GM18505 (cell line): Measurements from ENCODE around the gene TMOD3.
"Not testable (repeated sequence)": the region's sequence is repeated elsewhere in the genome, so short reads cannot be mapped to it uniquely, and the experiment has no call there.

ENCODE experiments used
- ATAC-seq: cut with Tn5 transposase; IDR thresholded peaks from one replicate; pipeline ENCODE4 v1.9.1; 2021; ENCODE audit not compliant: unreplicated experiment
- POLR2A ChIP-seq: IDR thresholded peaks from 4 replicates; pipeline ENCODE4 v1.6.1; 2011; ENCODE audit warnings: borderline replicate concordance; ENCODE audit not compliant: insufficient read depth, insufficient read length; ENCODE audit errors: extremely low read depth

The TMOD3 gene

DNA sequence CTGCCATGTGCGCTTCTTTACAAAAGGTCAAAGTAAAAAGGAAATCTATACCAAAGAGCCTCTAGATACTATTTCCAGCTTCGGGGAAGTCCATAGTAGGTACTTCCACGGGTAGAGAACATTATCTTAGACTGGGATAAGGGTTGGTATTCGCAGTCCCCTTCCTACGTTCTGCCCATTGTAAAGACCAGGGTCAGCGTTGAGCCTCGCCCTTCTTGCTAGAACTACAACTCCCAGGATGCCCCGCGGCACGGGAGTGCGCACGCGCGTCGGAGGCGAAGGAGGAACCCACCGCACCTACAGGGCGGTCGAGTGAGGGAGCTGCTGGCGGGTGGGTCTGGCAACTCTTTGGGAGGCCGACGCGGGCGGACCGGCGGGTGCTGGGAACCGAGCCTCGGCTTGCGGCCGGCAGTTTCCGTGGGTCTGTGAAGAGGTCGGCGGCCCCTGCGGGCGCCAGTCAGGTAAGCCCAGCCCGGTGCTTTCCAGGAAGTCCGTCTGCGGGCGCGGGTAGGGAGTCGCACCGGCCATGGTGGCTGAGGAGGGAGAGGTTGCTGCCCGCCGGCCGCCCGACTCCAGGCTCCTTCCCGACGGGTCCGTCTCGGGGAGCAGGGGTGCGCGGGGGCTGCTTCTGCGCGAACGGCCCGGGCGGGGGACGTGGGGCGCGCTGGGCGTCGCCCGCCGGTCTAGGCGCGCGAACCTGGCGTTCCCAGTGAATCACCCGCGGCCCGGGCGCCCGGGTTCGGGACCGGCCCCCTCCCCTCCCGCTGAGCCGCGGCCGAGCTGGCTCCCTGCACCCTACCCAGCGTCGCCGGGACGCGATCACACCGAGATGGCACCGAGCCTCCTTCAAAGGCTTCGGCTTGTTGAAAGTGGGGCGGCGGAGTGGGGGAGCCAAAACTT, at the start of gene TMOD3:
Gene TMOD3, plus strand, starts transcription at position 278 of the 900 bp plus-strand sequence. CDS start 33,232 bp downstream, outside the sequence.
- TF ChIP-seq POLR2A, result peak; percentile 92
- peak; percentile 88 for ATAC-seq

DNA sequence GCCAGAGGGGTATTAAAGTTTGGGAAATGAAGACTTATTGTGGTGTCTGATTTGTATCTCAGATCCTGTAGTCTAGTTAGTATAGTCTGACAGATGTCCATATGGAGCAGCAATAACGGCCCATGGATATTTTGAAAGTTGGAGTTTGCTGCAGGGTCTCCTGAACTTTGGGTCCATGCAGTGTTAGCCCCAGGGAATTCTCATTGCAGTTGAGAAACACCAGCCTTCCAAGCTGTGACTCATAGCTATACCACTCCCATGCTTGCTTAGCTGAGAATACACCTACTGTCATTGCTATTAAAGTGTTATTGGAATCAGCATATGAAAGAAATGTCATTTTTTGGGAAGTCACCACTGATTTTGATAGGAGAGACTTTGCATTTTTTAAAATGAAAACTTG, 48.8 kb upstream of the TMOD3 start:
- no peak for ATAC-seq
- no peak for TF ChIP-seq POLR2A

DNA sequence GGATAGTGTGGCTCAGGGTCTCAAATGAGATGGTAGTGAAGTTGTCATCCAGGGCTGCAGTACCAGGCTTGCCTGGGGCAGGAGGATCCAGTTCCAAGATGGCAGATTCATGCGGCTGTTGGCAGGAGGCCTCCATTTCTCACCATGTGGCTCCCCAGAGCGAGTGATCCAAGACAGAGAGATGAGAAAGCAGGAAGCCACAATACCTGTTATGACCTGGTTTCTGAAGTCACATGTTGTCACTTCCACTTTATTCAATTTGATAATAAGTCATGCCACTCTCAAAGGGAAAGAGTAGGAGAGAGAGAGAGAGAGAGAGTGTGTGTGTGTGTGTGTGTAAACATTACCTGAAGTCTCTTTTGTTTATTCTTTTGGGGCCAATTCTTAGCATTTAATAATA, 47.9 kb upstream of the TMOD3 start:
- no peak for ATAC-seq
- TF ChIP-seq POLR2A, result no peak

DNA sequence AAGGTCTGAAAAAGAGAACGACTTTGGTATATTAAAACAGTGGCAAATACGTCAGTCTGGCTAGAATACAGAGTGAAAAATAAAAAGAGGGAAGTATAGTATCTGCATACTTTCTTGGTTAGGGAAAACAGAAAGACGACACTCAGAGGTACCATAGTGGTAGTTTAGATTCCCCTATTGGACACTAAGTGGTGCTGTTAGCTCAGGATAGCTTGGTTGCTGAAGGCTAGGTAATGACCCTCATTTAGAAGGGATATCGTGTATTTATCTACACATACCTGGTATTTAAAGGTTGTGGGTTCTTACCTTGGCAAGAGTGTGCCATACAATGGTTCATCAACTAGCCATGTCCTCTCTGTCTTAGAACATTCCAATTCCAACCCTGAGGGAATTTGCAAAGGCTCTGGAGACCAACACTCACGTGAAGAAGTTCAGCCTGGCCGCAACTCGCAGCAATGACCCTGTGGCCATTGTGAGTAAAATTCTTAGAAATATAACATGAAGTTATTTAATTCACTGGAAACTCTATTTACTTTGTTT, 47.0 kb upstream of the TMOD3 start:
- TF ChIP-seq POLR2A, result no peak
- ATAC-seq, result no peak

DNA sequence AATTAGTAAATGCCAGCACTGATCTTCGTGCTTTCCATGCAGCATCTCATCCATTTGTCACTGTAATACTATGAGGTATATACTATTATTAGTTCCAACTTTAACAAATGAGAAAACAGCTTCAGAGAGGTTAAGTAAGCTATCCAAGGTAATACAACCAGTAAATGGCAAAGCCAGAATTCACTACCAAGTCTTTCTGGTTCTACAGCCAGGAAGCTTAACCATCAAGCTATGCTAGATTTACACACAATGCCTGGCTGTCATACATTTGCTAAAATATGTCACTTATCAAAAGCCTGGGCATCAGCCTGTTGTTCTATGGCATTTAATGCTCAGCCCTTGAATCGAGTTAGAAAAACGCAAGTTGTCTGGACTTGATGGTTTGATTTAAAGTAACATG, 45.5 kb upstream of the TMOD3 start:
- no peak for TF ChIP-seq POLR2A
- ATAC-seq, result no peak

DNA sequence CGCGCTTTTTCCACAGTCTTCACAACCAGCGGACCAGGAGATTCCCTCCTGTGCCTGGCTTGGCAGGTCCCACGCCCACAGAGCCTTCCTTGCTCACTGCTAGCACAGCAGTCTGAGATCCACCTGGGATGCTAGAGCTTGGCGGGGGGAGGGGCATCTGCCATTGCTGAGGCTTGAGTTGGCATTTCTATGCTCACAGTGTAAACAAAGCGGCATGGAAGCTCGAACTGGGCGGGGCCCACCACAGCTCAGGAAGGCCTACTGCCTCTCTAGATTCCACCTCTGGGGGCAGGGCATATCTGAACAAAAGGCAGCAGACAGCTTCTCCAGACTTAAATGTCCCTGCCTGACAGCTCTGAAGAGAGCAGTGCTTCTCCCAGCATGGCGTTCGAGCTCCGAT, 42.3 kb upstream of the TMOD3 start:
- not testable (repeated sequence) for ATAC-seq

DNA sequence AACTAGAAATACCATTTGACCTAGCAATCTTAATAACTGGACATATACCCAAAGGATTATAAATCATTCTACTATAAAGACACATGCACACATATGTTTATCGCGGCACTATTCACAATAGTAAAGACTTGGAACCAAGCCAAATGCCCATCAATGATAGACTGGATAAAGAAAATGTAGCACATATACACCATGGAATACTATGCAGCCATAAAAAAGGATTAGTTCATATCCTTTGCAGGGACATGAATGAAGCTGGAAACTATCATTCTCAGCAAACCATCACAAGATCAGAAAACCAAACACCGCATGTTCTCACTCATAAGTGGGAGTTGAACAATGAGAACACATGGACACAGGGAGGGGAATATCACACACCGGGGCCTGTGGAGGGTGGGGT, 37.0 kb upstream of the TMOD3 start:
- ATAC-seq, result not testable (repeated sequence)

DNA sequence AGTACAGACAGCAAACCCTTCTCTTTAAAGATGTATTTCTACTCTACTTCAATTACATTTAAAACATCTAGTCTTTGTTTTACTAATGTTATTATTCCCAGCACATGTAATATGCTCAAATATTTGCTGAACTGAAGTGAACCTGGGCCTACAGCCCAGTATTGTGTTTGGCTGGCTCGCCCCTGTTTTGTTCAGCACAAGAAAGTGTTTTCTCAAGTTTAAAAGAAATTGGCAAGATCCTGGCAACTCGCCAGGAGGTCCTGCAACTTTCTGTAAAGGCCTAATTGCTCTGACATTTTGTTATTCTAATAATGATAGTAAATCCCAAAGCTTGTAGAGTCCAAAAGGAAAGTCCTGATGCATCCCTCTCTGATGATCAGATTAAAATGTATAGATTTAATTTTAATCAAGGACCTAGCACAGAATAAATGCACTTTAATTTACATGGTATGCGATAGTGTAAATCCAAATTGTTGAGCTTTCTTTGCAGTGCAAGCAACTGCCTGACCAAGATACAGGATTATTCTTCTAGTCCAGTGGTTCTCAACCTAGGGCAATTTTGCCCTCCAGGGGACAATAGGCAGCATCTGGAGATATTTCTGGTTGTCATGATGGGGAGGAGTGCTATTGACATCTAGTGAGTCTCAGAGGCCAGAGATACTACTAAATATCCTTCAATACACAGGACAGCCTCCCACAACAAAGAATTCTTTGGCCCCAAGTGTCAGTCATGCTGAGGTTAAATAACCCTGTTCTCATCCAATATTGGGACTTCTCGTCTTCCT, 35.7 kb upstream of the TMOD3 start:
- no peak for TF ChIP-seq POLR2A
- no peak for ATAC-seq

DNA sequence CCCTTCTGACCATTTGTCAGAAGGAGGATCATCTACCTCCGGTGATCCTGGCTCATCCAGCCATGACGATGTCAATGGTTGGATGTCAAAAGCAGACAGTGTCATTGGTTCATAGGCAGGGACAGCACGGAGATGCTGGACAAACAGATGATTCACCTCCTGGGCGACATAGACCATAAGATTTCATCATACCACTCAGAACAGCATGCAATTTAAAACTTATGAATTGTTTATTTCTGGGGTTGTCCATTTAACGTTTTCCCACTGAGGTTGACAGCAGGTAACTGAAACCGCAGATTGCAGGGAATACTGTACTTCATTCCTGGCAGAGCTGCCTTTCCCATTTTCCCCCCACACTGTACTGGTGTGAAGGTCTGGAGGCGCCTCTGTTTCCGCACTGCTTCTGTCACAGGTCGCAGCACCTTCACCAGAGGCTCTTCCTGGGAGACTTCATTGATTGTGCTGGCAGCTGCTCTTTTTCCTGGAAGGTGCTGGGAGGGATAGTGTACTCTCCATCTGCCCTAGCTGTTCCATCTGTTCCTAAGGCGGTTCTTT, 32.5 kb upstream of the TMOD3 start:
- ATAC-seq, result no peak
- no peak for TF ChIP-seq POLR2A

DNA sequence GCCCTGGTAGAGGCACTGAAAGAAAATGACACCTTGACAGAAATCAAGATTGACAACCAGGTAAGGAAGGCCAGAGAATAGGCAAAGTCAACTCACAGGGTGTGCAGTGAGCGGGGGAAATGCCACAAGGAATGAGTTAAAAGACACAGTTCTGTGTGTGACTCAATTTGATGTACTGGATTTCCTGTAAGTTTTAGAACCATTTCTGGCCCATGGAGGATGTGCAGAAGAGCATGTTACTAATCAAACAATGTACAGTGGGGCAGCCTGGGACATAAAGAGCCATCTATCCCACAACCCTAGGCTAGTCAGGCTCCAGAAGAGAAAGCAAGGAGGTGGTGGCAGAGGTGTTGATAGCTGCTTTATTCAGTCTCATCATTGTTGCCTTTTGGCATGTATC, 31.2 kb upstream of the TMOD3 start:
- no peak for ATAC-seq
- no peak for TF ChIP-seq POLR2A

DNA sequence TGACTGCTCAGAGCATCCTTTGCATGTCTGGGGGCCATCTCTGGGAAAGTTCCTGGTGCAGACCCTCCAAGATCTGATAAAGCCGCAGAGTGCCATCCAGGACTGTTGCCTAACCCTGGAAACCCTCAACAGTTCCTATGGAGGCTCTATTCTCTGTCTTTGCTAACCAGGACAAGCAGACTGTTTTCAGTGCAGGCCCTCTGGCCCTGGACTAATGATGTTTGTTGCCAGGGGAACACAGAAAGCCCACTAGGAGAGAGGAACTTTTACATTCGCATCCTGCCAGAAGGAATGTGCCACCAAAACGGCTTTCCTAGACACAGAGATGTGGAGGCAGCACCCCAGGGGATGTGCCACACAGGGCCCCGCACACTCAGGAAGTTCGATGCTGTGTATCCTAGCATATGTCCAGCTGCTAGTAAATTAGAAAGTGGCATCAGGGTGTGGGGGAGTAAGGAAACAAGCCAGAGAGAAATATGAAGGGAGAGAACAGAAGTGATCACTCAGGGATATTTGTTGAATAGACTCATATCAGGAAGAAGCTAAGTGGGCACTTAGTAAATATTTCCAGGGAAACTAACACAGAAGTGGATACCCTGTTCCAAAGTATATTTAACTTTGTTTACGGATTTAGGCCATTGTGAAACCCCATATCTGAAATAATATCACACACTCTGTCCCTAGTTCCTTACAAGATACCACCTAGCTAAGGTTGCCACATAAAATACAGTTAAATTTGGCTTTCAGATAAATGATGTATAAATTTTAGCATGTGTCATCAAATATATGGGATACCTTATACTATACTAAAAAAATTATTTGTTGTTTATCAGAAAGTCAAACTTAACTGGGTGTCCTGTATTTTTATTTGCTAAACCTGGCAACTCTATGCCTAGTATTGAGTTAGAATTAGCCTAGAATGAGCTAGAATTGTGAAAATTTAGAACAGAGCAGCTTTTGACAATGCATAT, 29.9 kb upstream of the TMOD3 start:
- no peak for TF ChIP-seq POLR2A
- ATAC-seq, result no peak

DNA sequence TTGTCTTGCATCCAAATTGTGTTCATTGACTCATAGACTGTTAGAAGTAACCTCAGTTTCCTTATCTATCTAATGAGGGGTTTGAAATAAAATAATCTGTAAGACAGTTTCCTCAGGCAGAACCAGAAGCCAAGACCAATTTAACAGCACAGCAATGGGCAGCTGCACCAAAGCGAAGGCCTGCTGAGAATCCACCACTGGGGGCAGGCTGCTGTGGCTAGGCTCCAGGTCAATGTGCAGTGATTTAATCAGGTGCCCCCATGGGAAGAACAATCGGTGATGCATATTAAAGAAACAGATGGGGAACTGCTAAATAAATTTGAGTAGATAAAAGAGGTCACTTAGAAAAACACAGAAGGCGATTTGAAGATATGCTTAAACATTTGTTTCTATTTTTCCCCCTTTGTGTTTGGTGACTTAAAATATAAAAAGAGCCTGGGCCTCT, 28.0 kb upstream of the TMOD3 start:
- no peak for ATAC-seq
- no peak for TF ChIP-seq POLR2A

DNA sequence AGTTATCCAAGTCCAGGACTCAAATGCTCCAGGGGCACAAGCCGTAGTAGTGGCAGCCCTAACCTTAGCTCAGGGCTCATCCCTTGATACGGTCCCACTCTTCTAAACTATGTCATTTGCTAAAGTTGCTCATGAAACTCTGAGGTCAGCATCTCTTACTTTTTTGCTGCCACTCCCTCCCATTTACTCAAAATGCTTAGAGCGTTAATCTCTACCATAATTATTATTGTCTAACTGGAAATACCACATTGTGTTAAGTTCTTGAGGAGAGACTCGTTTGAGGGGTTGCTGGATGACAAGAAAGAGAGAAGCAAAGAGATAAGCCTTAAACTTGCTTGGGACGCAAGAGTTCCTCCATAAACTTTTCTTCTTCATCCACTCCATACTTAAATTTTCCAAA, 26.9 kb upstream of the TMOD3 start:
- no peak for TF ChIP-seq POLR2A
- no peak for ATAC-seq

DNA sequence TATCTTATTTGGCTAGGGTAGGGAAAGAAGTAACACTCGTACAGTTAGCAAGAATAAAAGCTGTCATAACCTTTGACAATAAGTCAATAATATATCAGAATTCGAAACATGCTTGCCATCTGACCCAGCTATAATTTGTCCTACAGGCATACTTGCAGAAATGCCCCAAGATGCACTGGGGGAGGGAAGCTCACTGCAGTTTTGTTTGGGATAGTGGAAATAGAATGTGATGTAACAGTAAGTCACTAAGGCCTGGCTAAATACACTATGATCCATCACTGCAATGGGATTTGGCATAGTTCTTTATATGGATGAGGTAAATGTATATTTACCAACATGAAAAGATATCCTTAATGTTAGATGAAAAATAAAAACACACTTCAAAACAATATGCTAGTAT, 25.5 kb upstream of the TMOD3 start:
- ATAC-seq, result no peak
- TF ChIP-seq POLR2A, result no peak
